Forelimb muscle (tissue), 1 donor: ENCODE measurements around the gene DAB2IP. TPM values are rescaled to one million over a fixed set of nuclear protein-coding genes. Genes with fewer than 3 reads are reported as not detected.
"Not testable (repeated sequence)": the region's sequence is repeated elsewhere in the genome, so short reads cannot be mapped to it uniquely, and the experiment has no call there.

Experiments used
- DNase-seq: peaks from one replicate; pipeline ENCODE4 v3.0.0-alpha.2; 2013; ENCODE audit warnings: low read depth
- polyA plus RNA-seq: library from polyadenylated mRNA; unstranded; fragments of 120-200 nt; gene quantifications from one replicate; pipeline ENCODE4 v1.2.1, GENCODE V29; 2013; ENCODE audit not compliant: insufficient read length

DAB2IP gene
- polyA plus RNA-seq, 1 donor: 41.0 TPM

- no peak for DNase-seq
Observed at GRCh38 chr9:121790841-121791240, 139.4 kb downstream of the DAB2IP start.

GRCh38 chr9:121792476-121792875 is 141.0 kb downstream of the DAB2IP start:
- DNase-seq: not testable (repeated sequence)

GRCh38 chr9:121794334-121794733 is 142.9 kb downstream of the DAB2IP start:
- not testable (repeated sequence) for DNase-seq

GRCh38 chr9:121797081-121797480 is 145.6 kb downstream of the DAB2IP start:
- DNase-seq: no peak

GRCh38 chr9:121798941-121799340 is 147.5 kb downstream of the DAB2IP start:
- no peak for DNase-seq

GRCh38 chr9:121800376-121800775 is 148.9 kb downstream of the DAB2IP start:
- no peak for DNase-seq

- DNase-seq: no peak
Observed at GRCh38 chr9:121801579-121801978, 150.1 kb downstream of the DAB2IP start.

- no peak for DNase-seq
Observed at GRCh38 chr9:121802753-121803152, 151.3 kb downstream of the DAB2IP start.

GRCh38 chr9:121807069-121807822 is 155.8 kb downstream of the DAB2IP start:
- no peak for DNase-seq

GRCh38 chr9:121807823-121808278 is 156.4 kb downstream of the DAB2IP start:
- no peak for DNase-seq

GRCh38 chr9:121808781-121809180 is 157.3 kb downstream of the DAB2IP start:
- DNase-seq: no peak

GRCh38 chr9:121809356-121810050 is 158.1 kb downstream of the DAB2IP start:
- no peak for DNase-seq

GRCh38 chr9:121810489-121810888 is 159.1 kb downstream of the DAB2IP start:
- DNase-seq: no peak

GRCh38 chr9:121811140-121811539 is 159.7 kb downstream of the DAB2IP start:
- DNase-seq: no peak

GRCh38 chr9:121811751-121812150 is 160.3 kb downstream of the DAB2IP start:
- DNase-seq: no peak

GRCh38 chr9:121812159-121812735 is 160.8 kb downstream of the DAB2IP start:
- DNase-seq: no peak

GRCh38 chr9:121813519-121814210 is 162.2 kb downstream of the DAB2IP start:
- no peak for DNase-seq

- no peak for DNase-seq
Observed at GRCh38 chr9:121814594-121814993, 163.2 kb downstream of the DAB2IP start.

- no peak for DNase-seq
Observed at GRCh38 chr9:121815084-121815483, 163.7 kb downstream of the DAB2IP start.

- DNase-seq: no peak
Observed at GRCh38 chr9:121815546-121816448, 164.4 kb downstream of the DAB2IP start.

- DNase-seq: no peak
Observed at GRCh38 chr9:121816449-121816817, 165.0 kb downstream of the DAB2IP start.
